SU-DHL-6 (cell line): ENCODE data around the gene DPEP2.

Source experiments
- H2AFZ ChIP-seq: fragments of 200-600 bp; sonication (generic); 2 replicates; pipeline ENCODE4 v1.6.1; 2014; ENCODE audit warnings: low read depth, mild to moderate bottlenecking, moderate library complexity, mixed read lengths, antibody characterized with exemption, low read length; ENCODE audit not compliant: severe bottlenecking
- H3F3A ChIP-seq: fragments of 200-600 bp; shearing (Covaris generic); 2 replicates; pipeline ENCODE4 v1.6.0; 2016; ENCODE audit warnings: antibody characterized with exemption, mild to moderate bottlenecking; ENCODE audit not compliant: insufficient read depth
- H3K27ac ChIP-seq: fragments of 200-600 bp; sonication (generic); 2 replicates; pipeline ENCODE4 v1.5.1; 2016; ENCODE audit warnings: low read depth, mild to moderate bottlenecking, low read length, moderate library complexity, mixed read lengths
- H3K27me3 ChIP-seq: fragments of 200-600 bp; sonication (generic), shearing (Covaris generic); 2 replicates; pipeline ENCODE4 v1.6.0; 2014; ENCODE audit warnings: mild to moderate bottlenecking, low read length
- H3K36me3 ChIP-seq: fragments of 200-600 bp; sonication (generic); 2 replicates; pipeline ENCODE4 v1.6.1; 2014; ENCODE audit warnings: mild to moderate bottlenecking, low read length, mixed read lengths
- H3K4me2 ChIP-seq: fragments of 300-600, 200-600 bp; shearing (Covaris generic), sonication (generic); 2 replicates; pipeline ENCODE4 v1.6.0; 2014; ENCODE audit warnings: low read length, low read depth, mild to moderate bottlenecking; ENCODE audit not compliant: poor library complexity, severe bottlenecking
- H3K4me3 ChIP-seq: fragments of 200-600 bp; sonication (generic); 2 replicates; pipeline ENCODE4 v1.5.1; 2014; ENCODE audit warnings: antibody characterized with exemption, low read length, mild to moderate bottlenecking, mixed read lengths; ENCODE audit not compliant: insufficient read depth, poor library complexity, severe bottlenecking
- H3K79me2 ChIP-seq: fragments of 200-600 bp; sonication (generic); 2 replicates; pipeline ENCODE4 v1.6.1; 2014; ENCODE audit warnings: mild to moderate bottlenecking, low read length, moderate library complexity; ENCODE audit not compliant: insufficient read depth
- H3K9ac ChIP-seq: fragments of 200-600 bp; sonication (generic); 2 replicates; pipeline ENCODE4 v1.7.0; 2014; ENCODE audit warnings: mild to moderate bottlenecking, low read length
- H3K9me2 ChIP-seq: fragments of 200-600 bp; sonication (generic); replicated peaks from 2 replicates; pipeline ENCODE4 v1.6.1; 2014; ENCODE audit warnings: low read length; ENCODE audit not compliant: insufficient read depth
- H3K9me3 ChIP-seq: fragments of 200-600 bp; sonication (generic); 2 replicates; pipeline ENCODE4 v1.6.1; 2014; ENCODE audit warnings: low read length, mixed read lengths; ENCODE audit not compliant: insufficient read depth
- H4K20me1 ChIP-seq: fragments of 200-600 bp; sonication (generic); 2 replicates; pipeline ENCODE4 v1.6.1; 2014; ENCODE audit warnings: low read depth, mild to moderate bottlenecking, antibody characterized with exemption, low read length, moderate library complexity, mixed read lengths
- CTCF ChIP-seq: fragments of 200-600 bp; sonication (generic); IDR thresholded peaks from one replicate; pipeline ENCODE4 v1.5.1; 2017; ENCODE audit warnings: antibody characterized with exemption, mild to moderate bottlenecking, low read length, moderate library complexity; ENCODE audit not compliant: insufficient read depth, poor library complexity, severe bottlenecking
- EZH2phosphoT487 ChIP-seq: fragments of 200-600 bp; sonication (generic), shearing (Covaris generic); conservative IDR thresholded peaks from 2 replicates; pipeline ENCODE4 v1.6.1; 2018; ENCODE audit warnings: mild to moderate bottlenecking, antibody characterized with exemption, low read length, moderate library complexity, mixed read lengths

DPEP2 gene

GRCh38 chr16:67968400-67969253, 30.7 kb downstream of the DPEP2 start, which contains the start of gene SLC12A4:
Gene SLC12A4, minus strand, starts transcription at chr16:67968637. Its CDS starts 84 bp downstream, at chr16:67968553.
- Histone ChIP-seq H2AFZ (peak within 1 kb of the TSS; percentile 91), H3K36me3 (no peaks in the 10 kb centered on the region), H4K20me1 (no peaks in the 10 kb centered on the region), H3K27ac (peak within 1 kb of the TSS; percentile 29), H3K9me3 (no peaks in the 10 kb centered on the region), H3K9ac (peak within 1 kb of the TSS; percentile 69), H3F3A (no peaks in the 10 kb centered on the region), H3K4me2 (peak within 1 kb of the TSS; percentile 76), H3K27me3 (no peaks in the 10 kb centered on the region), H3K79me2 (no peaks in the 10 kb centered on the region), H3K9me2 (no peaks in the 10 kb centered on the region), H3K4me3 (peak within 1 kb of the TSS; percentile 61)
- TF ChIP-seq CTCF (no peak), EZH2phosphoT487 (no peak)

GRCh38 chr16:67967958-67968399, 31.3 kb downstream of the DPEP2 start:
- no peaks in the 10 kb centered on the region for H4K20me1 ChIP-seq
- H3F3A ChIP-seq: no peaks in the 10 kb centered on the region
- H3K4me3 ChIP-seq: peak overlapping the region; percentile 61
- H3K4me2 ChIP-seq: peak overlapping the region; percentile 76
- H3K27me3 ChIP-seq: no peaks in the 10 kb centered on the region
- H3K9me3 ChIP-seq: no peaks in the 10 kb centered on the region
- no peaks in the 10 kb centered on the region for H3K9me2 ChIP-seq
- TF ChIP-seq EZH2phosphoT487 (no peak), CTCF (no peak)
- peak overlapping the region; percentile 29 for H3K27ac ChIP-seq
- peak overlapping the region; percentile 69 for H3K9ac ChIP-seq
- no peaks in the 10 kb centered on the region for H3K79me2 ChIP-seq
- H3K36me3 ChIP-seq: no peaks in the 10 kb centered on the region
- peak overlapping the region; percentile 70 for H2AFZ ChIP-seq

GRCh38 chr16:67967183-67967957, 31.9 kb downstream of the DPEP2 start:
- Histone ChIP-seq H3K9ac (peak overlapping the region; percentile 69), H3K79me2 (no peaks in the 10 kb centered on the region), H3F3A (no peaks in the 10 kb centered on the region), H3K9me3 (no peaks in the 10 kb centered on the region), H3K27me3 (no peaks in the 10 kb centered on the region), H3K4me2 (peak overlapping the region; percentile 76), H3K27ac (peak overlapping the region; percentile 29), H3K36me3 (no peaks in the 10 kb centered on the region), H4K20me1 (no peaks in the 10 kb centered on the region), H3K9me2 (no peaks in the 10 kb centered on the region), H2AFZ (peak overlapping the region; percentile 70), H3K4me3 (peak overlapping the region; percentile 61)
- TF ChIP-seq EZH2phosphoT487: no peak
- TF ChIP-seq CTCF: no peak
